ENCODE results near the gene POU6F2. TPM values are rescaled to one million over a fixed set of nuclear protein-coding genes. Genes with fewer than 3 reads are reported as not detected.
"Not testable (repeated sequence)": the region's sequence is repeated elsewhere in the genome, so short reads cannot be mapped to it uniquely, and the experiment has no call there.

POU6F2 gene
- total RNA-seq, 1 donor from 2014 or later, result 0.04 TPM

GRCh38 chr7:39324139-39324760 lies 346.5 kb downstream of the POU6F2 start:
- H3K4me3 ChIP-seq (ENCODE audit: low read depth, low read length), result no peak overlapping the region
- TF ChIP-seq, protein P1, sequence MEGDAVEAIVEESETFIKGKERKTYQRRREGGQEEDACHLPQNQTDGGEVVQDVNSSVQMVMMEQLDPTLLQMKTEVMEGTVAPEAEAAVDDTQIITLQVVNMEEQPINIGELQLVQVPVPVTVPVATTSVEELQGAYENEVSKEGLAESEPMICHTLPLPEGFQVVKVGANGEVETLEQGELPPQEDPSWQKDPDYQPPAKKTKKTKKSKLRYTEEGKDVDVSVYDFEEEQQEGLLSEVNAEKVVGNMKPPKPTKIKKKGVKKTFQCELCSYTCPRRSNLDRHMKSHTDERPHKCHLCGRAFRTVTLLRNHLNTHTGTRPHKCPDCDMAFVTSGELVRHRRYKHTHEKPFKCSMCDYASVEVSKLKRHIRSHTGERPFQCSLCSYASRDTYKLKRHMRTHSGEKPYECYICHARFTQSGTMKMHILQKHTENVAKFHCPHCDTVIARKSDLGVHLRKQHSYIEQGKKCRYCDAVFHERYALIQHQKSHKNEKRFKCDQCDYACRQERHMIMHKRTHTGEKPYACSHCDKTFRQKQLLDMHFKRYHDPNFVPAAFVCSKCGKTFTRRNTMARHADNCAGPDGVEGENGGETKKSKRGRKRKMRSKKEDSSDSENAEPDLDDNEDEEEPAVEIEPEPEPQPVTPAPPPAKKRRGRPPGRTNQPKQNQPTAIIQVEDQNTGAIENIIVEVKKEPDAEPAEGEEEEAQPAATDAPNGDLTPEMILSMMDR (IDR thresholded peaks at IDR 0.05; ENCODE audit: insufficient read depth, low read length, poor library complexity, severe bottlenecking), result no peak
- H3K27me3 ChIP-seq (ENCODE audit: control insufficient read depth, insufficient read depth, low read length), result no peaks in the 10 kb centered on the region
- H3K36me3 ChIP-seq (ENCODE audit: control insufficient read depth, insufficient read depth, low read length), result no peaks in the 10 kb centered on the region
- no peak for DNase-seq (ENCODE audit: low read depth)

DNA sequence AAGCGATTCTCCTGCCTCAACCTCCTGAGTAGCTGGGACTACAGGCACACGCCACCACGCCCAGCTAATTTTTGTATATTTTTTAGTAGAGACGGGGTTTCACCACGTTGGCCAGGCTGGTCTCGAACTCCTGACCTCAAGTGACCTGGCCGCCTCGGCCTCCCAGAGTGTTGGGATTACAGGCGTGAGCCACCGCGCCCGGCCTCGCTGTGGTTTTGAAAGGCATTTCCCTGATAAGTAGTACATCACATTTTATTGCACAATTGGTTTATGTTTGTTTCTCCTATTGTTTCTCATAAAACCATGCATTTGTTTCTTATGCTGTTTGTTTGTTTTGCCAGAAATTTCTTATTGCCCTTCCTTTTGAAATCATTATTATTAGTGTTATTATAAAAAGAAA lies 353.9 kb downstream of the POU6F2 start:
- H3K27me3 ChIP-seq (ENCODE audit: control insufficient read depth, insufficient read depth, low read length); H3K36me3 ChIP-seq (ENCODE audit: control insufficient read depth, insufficient read depth, low read length); H3K4me3 ChIP-seq (ENCODE audit: low read depth, low read length); DNase-seq (ENCODE audit: low read depth): not testable (repeated sequence)

- H3K4me3 ChIP-seq (ENCODE audit: low read depth, low read length), result no peak overlapping the region
- no peaks in the 10 kb centered on the region for H3K36me3 ChIP-seq (ENCODE audit: control insufficient read depth, insufficient read depth, low read length)
- DNase-seq (ENCODE audit: low read depth), result no peak
- TF ChIP-seq, protein P1 (IDR thresholded peaks at IDR 0.05; ENCODE audit: insufficient read depth, low read length, poor library complexity, severe bottlenecking), result no peak
- no peaks in the 10 kb centered on the region for H3K27me3 ChIP-seq (ENCODE audit: control insufficient read depth, insufficient read depth, low read length)
These were observed 354.4 kb downstream of the POU6F2 start for GRCh38 chr7:39332142-39332541.

DNA sequence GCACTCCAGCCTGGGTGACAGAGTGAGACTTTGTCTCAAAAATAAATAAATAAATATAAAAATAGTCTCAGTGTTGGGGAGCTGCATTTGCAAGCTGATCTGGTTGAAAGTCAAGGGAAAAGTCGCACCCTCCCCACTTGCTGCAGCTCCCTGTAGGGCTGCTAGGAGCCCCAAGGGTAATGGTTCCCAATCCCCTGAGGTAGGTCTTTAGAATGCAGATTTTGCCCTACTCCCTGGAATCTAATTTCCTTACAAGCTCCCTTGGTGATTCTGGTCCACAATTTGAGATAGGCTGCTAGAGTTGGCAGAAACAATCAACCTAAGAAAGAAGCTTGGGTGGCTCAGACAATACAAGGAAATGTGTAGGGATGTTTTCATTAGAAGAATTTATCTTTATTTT lies 356.0 kb downstream of the POU6F2 start:
- no peak for DNase-seq (ENCODE audit: low read depth)
- H3K36me3 ChIP-seq (ENCODE audit: control insufficient read depth, insufficient read depth, low read length), result no peaks in the 10 kb centered on the region
- H3K27me3 ChIP-seq (ENCODE audit: control insufficient read depth, insufficient read depth, low read length), result no peaks in the 10 kb centered on the region
- H3K4me3 ChIP-seq (ENCODE audit: low read depth, low read length), result no peak overlapping the region
- TF ChIP-seq, protein P1 (IDR thresholded peaks at IDR 0.05; ENCODE audit: insufficient read depth, low read length, poor library complexity, severe bottlenecking), result no peak

DNA sequence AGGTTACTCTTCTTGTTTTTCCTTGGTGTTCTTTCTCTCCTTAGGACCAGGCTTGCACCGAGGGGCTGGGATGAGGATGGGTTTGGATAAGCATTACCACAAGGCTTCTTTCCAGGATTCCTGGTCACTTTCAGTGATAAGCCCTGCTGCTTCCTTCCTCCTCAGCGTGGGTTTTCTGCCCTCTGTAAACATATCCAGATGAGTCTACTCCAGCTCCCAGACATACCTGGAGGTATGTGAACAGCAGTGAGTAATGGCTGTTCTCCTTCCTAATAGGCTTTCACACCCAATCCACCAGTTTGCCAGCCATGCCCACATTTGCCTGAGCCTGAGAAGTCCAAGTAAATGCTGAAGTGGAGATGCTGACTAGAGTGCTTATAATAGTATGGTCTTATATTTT lies 358.7 kb downstream of the POU6F2 start:
- Histone ChIP-seq H3K36me3 (ENCODE audit: control insufficient read depth, insufficient read depth, low read length) (no peaks in the 10 kb centered on the region), H3K4me3 (ENCODE audit: low read depth, low read length) (no peak overlapping the region), H3K27me3 (ENCODE audit: control insufficient read depth, insufficient read depth, low read length) (no peaks in the 10 kb centered on the region)
- DNase-seq (ENCODE audit: low read depth), result no peak
- TF ChIP-seq, protein P1 (IDR thresholded peaks at IDR 0.05; ENCODE audit: insufficient read depth, low read length, poor library complexity, severe bottlenecking), result no peak

DNA sequence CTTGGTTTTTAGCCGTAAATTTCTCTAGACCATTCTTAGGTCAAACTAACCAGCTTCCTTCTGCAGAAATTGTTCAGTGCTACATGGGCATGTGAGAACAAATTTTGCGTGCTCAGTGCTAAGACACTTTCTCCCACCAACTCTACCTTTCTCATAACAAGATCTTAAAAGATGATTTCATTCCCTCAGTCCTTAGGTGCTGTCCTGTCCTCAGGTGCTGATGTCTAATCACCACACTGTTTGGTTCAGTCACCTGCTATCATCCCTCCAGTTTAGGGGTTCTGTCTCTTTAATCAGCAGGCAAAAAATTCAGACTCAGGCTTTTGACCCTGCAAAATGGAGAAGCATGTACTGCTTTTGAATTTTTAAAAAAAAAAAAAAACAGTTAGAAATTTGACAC lies 361.0 kb downstream of the POU6F2 start:
- TF ChIP-seq, protein P1 (IDR thresholded peaks at IDR 0.05; ENCODE audit: insufficient read depth, low read length, poor library complexity, severe bottlenecking), result no peak
- Histone ChIP-seq H3K27me3 (ENCODE audit: control insufficient read depth, insufficient read depth, low read length) (no peaks in the 10 kb centered on the region), H3K4me3 (ENCODE audit: low read depth, low read length) (no peak overlapping the region)

More for the DNA sequence above, 361.0 kb downstream of the POU6F2 start:
- no peaks in the 10 kb centered on the region for H3K36me3 ChIP-seq (ENCODE audit: control insufficient read depth, insufficient read depth, low read length)
- DNase-seq (ENCODE audit: low read depth), result no peak
